CD14-positive monocyte (primary cell): ENCODE results near the gene ZNF184. TPM values are rescaled to one million over a fixed set of nuclear protein-coding genes. Genes with fewer than 3 reads are reported as not detected.

ENCODE experiments used
- DNase-seq, 3 donors: peaks; one replicate each; pipeline ENCODE4 v3.0.0-alpha.2; 2011 to 2022
- H2AFZ ChIP-seq: 2 replicates; pipeline ENCODE4 v1.6.0; 2012; ENCODE audit warnings: mild to moderate bottlenecking, low read depth, low read length, inconsistent platforms; ENCODE audit not compliant: insufficient read depth, poor library complexity, severe bottlenecking
- H3K27ac ChIP-seq, 2 donors: 1 replicate in 1 of 2; 2 replicates in 1 of 2; pipeline ENCODE4 v1.5.1; 2012 to 2013; ENCODE audit warnings: low read length in 2 of 2, control low read depth in 1 of 2, inconsistent platforms in 1 of 2, low read depth in 1 of 2, mild to moderate bottlenecking in 1 of 2
- H3K27me3 ChIP-seq, 2 donors: one replicate each; pipeline versions ENCODE4 v1.6.0 to v1.6.1; 2011 to 2013; ENCODE audit warnings: low read length in 2 of 2; ENCODE audit not compliant: control insufficient read depth in 2 of 2, insufficient read depth in 2 of 2
- H3K36me3 ChIP-seq, 2 donors: replicated peaks in 1 of 2; 1 replicate in 1 of 2; 2 replicates in 1 of 2; pipeline versions ENCODE4 v1.5.1 to v1.6.1; 2012 to 2013; ENCODE audit warnings: low read length in 2 of 2, control low read depth in 1 of 2, inconsistent platforms in 1 of 2, mild to moderate bottlenecking in 1 of 2; ENCODE audit not compliant: insufficient read depth in 2 of 2, control insufficient read depth in 1 of 2
- H3K4me1 ChIP-seq, 2 donors: 1 replicate in 1 of 2; 2 replicates in 1 of 2; pipeline versions ENCODE4 v1.5.1 to v1.6.1; 2012 to 2013; ENCODE audit warnings: low read length in 2 of 2, control low read depth in 1 of 2, inconsistent platforms in 1 of 2, mild to moderate bottlenecking in 1 of 2, moderate library complexity in 1 of 2; ENCODE audit not compliant: insufficient read depth in 2 of 2, control insufficient read depth in 1 of 2
- H3K4me2 ChIP-seq: replicated peaks from 2 replicates; pipeline ENCODE3; 2012; ENCODE audit warnings: low read length, moderate library complexity, mild to moderate bottlenecking; ENCODE audit not compliant: poor library complexity, severe bottlenecking; ENCODE audit errors: extremely low read depth
- H3K4me3 ChIP-seq, 3 experiments: fragments of 200-600 bp in 1 of 3; sonication (generic) in 1 of 3; replicated peaks in 1 of 3; 1 replicate in 2 of 3; 2 replicates in 1 of 3; pipeline ENCODE4 v1.5.1; 2011 to 2013; ENCODE audit warnings: low read length in 3 of 3, mild to moderate bottlenecking in 3 of 3, control low read depth in 2 of 3, low read depth in 2 of 3, inconsistent platforms in 1 of 3, moderate library complexity in 1 of 3
- H3K79me2 ChIP-seq: 2 replicates; pipeline ENCODE4 v1.6.0; 2012; ENCODE audit warnings: mild to moderate bottlenecking, control low read depth, inconsistent platforms, low read length, moderate library complexity; ENCODE audit not compliant: insufficient read depth
- H3K9ac ChIP-seq: 2 replicates; pipeline ENCODE4 v1.6.0; 2017; ENCODE audit warnings: low read length, mild to moderate bottlenecking; ENCODE audit not compliant: insufficient read depth, poor library complexity, severe bottlenecking
- H3K9me3 ChIP-seq, 2 donors: replicated peaks in 1 of 2; 1 replicate in 1 of 2; 2 replicates in 1 of 2; pipeline versions ENCODE4 v1.5.1 to v1.6.1; 2012 to 2013; ENCODE audit warnings: low read length in 2 of 2, control low read depth in 1 of 2; ENCODE audit not compliant: control insufficient read depth in 1 of 2, insufficient read depth in 1 of 2
- H4K20me1 ChIP-seq: 2 replicates; pipeline ENCODE4 v1.6.0; 2012; ENCODE audit warnings: mild to moderate bottlenecking, low read length, control low read depth, moderate library complexity; ENCODE audit not compliant: insufficient read depth
- H3K27ac Mint-ChIP-seq, 7 donors: one replicate each; pipeline ENCODE4 v1.8.0; 2020; ENCODE audit warnings: mild to moderate bottlenecking in 7 of 7, mixed read lengths in 7 of 7, moderate library complexity in 6 of 7, inconsistent platforms in 2 of 7
- H3K27me3 Mint-ChIP-seq, 3 donors: one replicate each; pipeline ENCODE4 v1.8.0; 2021 to 2022; ENCODE audit warnings: low read depth in 3 of 3, mild to moderate bottlenecking in 3 of 3, mixed read lengths in 3 of 3, moderate library complexity in 3 of 3, inconsistent platforms in 1 of 3
- H3K36me3 Mint-ChIP-seq, 2 donors: one replicate each; pipeline ENCODE4 v1.8.0; 2020; ENCODE audit warnings: mixed read lengths in 2 of 2, inconsistent platforms in 1 of 2, mild to moderate bottlenecking in 1 of 2
- H3K4me1 Mint-ChIP-seq: one replicate; pipeline ENCODE4 v1.8.0; 2020; ENCODE audit warnings: mild to moderate bottlenecking, mixed read lengths
- H3K4me3 Mint-ChIP-seq, 2 donors: one replicate each; pipeline ENCODE4 v1.8.0; 2020; ENCODE audit warnings: mild to moderate bottlenecking in 2 of 2, mixed read lengths in 2 of 2, moderate library complexity in 1 of 2
- H3K9me3 Mint-ChIP-seq, 7 donors: one replicate each; pipeline ENCODE4 v1.8.0; 2020 to 2022; ENCODE audit warnings: mixed read lengths in 7 of 7, mild to moderate bottlenecking in 6 of 7, moderate library complexity in 6 of 7, inconsistent platforms in 2 of 7
- whole genome bisulfite sequencing: methylation state at CpG from one replicate; pipeline ENCODE4 v1.1.5; 2013; ENCODE audit warnings: missing lambda C conversion rate; ENCODE audit not compliant: insufficient coverage; 5-methylcytosine and 5-hydroxymethylcytosine counted together
- intact Hi-C, 2 donors: fragments of 100-400 bp; cut with micrococcal nuclease; formaldehyde crosslinking; loops; one replicate each; pipeline versions ENCODE4 v1.15.0 to v1.15.1; 2023
- polyA plus RNA-seq, 3 donors: library from polyadenylated mRNA; depleted of rRNA in 1 of 3; unstranded in 2 of 3; stranded (reverse) in 1 of 3; fragments of 300-500 nt in 2 of 3; fragments of >200 nt in 1 of 3; fragmentation: Illumina TruSeq in 2 of 3; gene quantifications; 1 replicate in 2 of 3; 2 replicates in 1 of 3; pipeline ENCODE4 v1.2.3, GENCODE V29; 2012 to 2021
- TF ChIP-seq, protein P1 (sequence below): fragments of 200-600 bp; IDR thresholded peaks from one replicate; pipeline ENCODE4 v1.8.0; 2022; ENCODE audit warnings: antibody characterized with exemption, mild to moderate bottlenecking

ZNF184 gene
- polyA plus RNA-seq, 3 donors, result 1.00 to 1.5 (median 1.5) TPM

DNA sequence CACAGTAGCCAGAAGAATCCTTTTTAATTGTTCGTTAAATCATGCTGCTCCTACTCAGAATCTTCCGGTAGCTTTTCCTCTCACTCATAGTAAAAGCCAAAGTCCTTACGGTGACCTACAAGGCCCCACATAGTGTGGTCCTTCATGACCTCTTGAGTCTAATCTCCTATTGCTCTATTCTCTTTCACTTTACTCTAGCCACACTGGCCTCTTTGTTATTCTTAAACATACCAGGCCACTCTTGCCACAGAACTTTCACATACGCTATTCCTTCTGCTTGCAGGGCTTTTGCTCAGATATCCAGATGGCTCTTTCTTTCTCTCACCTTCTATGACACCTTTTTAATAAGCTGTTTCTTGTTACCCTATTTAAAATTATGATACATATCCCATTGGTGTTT is 58.6 kb downstream of the ZNF184 start:
- no peak overlapping the region for H2AFZ ChIP-seq
- no peak overlapping the region for H3K4me2 ChIP-seq
- H3K4me3 ChIP-seq, result no peak overlapping the region
- H3K4me1 Mint-ChIP-seq, result no peaks in the 10 kb centered on the region
- H3K9me3 ChIP-seq, result peaks cover 22 to 44% of the 10 kb centered on the region in 2 donors
- no peaks in the 10 kb centered on the region for H4K20me1 ChIP-seq
- H3K4me3 Mint-ChIP-seq, result no peak overlapping the region
- 95% methylated on average over 3 of the region's 4 CpGs for WGBS
- H3K27ac ChIP-seq, result no peak overlapping the region
- H3K27me3 ChIP-seq, result no peaks in the 10 kb centered on the region
- H3K9ac ChIP-seq, result no peak overlapping the region
- TF ChIP-seq, protein P1, sequence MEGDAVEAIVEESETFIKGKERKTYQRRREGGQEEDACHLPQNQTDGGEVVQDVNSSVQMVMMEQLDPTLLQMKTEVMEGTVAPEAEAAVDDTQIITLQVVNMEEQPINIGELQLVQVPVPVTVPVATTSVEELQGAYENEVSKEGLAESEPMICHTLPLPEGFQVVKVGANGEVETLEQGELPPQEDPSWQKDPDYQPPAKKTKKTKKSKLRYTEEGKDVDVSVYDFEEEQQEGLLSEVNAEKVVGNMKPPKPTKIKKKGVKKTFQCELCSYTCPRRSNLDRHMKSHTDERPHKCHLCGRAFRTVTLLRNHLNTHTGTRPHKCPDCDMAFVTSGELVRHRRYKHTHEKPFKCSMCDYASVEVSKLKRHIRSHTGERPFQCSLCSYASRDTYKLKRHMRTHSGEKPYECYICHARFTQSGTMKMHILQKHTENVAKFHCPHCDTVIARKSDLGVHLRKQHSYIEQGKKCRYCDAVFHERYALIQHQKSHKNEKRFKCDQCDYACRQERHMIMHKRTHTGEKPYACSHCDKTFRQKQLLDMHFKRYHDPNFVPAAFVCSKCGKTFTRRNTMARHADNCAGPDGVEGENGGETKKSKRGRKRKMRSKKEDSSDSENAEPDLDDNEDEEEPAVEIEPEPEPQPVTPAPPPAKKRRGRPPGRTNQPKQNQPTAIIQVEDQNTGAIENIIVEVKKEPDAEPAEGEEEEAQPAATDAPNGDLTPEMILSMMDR, result no peak
- no peak overlapping the region for H3K27ac Mint-ChIP-seq
- no peaks in the 10 kb centered on the region for H3K4me1 ChIP-seq
- DNase-seq, result no peak
- no peaks in the 10 kb centered on the region for H3K36me3 ChIP-seq
- intact Hi-C loops, result no loop called here
- no peaks in the 10 kb centered on the region for H3K36me3 Mint-ChIP-seq
- H3K9me3 Mint-ChIP-seq, result peaks cover 14 to 26% (median 19%) of the 10 kb centered on the region in 7 donors
- H3K79me2 ChIP-seq, result no peaks in the 10 kb centered on the region
- H3K27me3 Mint-ChIP-seq, result peaks cover 0 to 2% (median 0%) of the 10 kb centered on the region in 3 donors

DNA sequence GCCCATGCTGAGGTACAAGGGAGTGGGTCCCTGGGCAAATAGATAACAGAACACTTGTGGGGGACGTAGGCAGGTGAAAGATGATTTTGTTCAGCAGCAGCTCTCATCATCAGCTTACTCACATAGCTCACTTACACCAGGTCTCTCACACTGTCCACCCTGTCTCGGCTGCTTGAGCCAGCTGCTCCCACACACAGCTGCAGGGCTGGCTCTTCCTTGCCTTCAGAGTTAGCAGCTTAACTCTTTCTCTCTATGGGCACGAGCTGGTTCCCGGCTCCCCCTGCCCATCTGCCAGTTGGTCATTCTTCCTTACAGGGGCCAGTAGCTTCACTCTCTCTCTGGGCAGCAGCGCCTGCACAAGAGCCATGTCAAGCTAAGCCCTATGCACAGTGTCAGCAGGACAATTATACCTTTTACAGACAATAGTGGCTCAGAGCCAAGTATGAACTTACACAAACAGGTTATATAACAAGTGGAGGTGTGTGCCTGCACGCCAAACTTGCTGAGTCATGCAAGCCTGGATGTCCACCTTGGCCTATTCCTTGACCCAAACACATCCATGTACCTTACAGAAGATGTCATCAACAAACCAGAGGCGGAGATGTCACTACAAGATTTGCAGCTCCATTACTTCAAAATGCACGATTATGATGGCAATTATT is 65.6 kb downstream of the ZNF184 start:
- no peaks in the 10 kb centered on the region for H3K4me1 Mint-ChIP-seq
- peaks cover 0 to 8% (median 0%) of the 10 kb centered on the region in 3 donors for H3K27me3 Mint-ChIP-seq
- Histone ChIP-seq H2AFZ (no peak overlapping the region), H3K4me1 (no peaks in the 10 kb centered on the region), H4K20me1 (no peaks in the 10 kb centered on the region), H3K9me3 (peaks cover 47 to 51% of the 10 kb centered on the region in 2 donors), H3K79me2 (no peaks in the 10 kb centered on the region), H3K27me3 (no peaks in the 10 kb centered on the region), H3K36me3 (no peaks in the 10 kb centered on the region), H3K4me2 (no peak overlapping the region), H3K9ac (no peak overlapping the region), H3K27ac (no peak overlapping the region), H3K4me3 (no peak overlapping the region)
- DNase-seq, result no peak
- H3K9me3 Mint-ChIP-seq, result peaks cover 22 to 52% (median 28%) of the 10 kb centered on the region in 7 donors
- H3K36me3 Mint-ChIP-seq, result no peaks in the 10 kb centered on the region
- intact Hi-C loops, result no loop called here
- no peak overlapping the region for H3K27ac Mint-ChIP-seq
- 94% methylated on average over 4 of the region's 8 CpGs for WGBS
- H3K4me3 Mint-ChIP-seq, result no peak overlapping the region
- TF ChIP-seq, protein P1, result no peak
